Measurements from ENCODE around the gene KDM6A. TPM values are rescaled to one million over a fixed set of nuclear protein-coding genes. Genes with fewer than 3 reads are reported as not detected.
"Not testable (repeated sequence)": the region's sequence is repeated elsewhere in the genome, so short reads cannot be mapped to it uniquely, and the experiment has no call there.

KDM6A gene
- total RNA-seq, 1 donor from 2014 or later: 38.4 TPM

DNA sequence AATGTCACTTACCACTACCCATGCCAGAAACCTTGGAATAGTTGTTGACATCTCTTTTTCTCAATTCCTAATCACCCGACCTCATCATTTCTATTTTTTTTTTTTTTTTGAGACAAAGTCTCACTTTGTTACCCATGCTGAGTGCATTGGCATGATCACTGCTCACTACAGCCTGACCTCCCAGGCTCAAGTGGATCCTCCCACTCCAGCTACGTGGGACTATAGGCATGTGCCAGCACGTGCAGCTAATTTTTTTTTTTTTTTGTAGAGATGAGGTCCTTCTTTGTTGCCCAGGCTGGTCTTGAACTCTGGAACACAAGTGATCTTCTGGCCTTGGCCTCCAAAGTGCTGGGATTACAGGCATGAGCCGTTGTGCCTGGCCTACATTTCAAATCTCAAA lies 12.0 kb downstream of the KDM6A start:
- Mint-ChIP-seq H3K4me1 (ENCODE audit: unreplicated experiment) (no peaks in the 10 kb centered on the region), H3K27me3 (ENCODE audit: unreplicated experiment) (no peaks in the 10 kb centered on the region), H3K9me3 (ENCODE audit: unreplicated experiment) (no peaks in the 10 kb centered on the region), H3K36me3 (ENCODE audit: low read depth, unreplicated experiment) (no peaks in the 10 kb centered on the region), H3K4me3 (ENCODE audit: unreplicated experiment) (no peak overlapping the region), H3K27ac (ENCODE audit: unreplicated experiment) (no peak overlapping the region)
- TF ChIP-seq, protein P1, sequence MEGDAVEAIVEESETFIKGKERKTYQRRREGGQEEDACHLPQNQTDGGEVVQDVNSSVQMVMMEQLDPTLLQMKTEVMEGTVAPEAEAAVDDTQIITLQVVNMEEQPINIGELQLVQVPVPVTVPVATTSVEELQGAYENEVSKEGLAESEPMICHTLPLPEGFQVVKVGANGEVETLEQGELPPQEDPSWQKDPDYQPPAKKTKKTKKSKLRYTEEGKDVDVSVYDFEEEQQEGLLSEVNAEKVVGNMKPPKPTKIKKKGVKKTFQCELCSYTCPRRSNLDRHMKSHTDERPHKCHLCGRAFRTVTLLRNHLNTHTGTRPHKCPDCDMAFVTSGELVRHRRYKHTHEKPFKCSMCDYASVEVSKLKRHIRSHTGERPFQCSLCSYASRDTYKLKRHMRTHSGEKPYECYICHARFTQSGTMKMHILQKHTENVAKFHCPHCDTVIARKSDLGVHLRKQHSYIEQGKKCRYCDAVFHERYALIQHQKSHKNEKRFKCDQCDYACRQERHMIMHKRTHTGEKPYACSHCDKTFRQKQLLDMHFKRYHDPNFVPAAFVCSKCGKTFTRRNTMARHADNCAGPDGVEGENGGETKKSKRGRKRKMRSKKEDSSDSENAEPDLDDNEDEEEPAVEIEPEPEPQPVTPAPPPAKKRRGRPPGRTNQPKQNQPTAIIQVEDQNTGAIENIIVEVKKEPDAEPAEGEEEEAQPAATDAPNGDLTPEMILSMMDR (IDR thresholded peaks at IDR 0.05; ENCODE audit: unreplicated experiment): no peak
- DNase-seq (ENCODE audit: low spot score): no peak

DNA sequence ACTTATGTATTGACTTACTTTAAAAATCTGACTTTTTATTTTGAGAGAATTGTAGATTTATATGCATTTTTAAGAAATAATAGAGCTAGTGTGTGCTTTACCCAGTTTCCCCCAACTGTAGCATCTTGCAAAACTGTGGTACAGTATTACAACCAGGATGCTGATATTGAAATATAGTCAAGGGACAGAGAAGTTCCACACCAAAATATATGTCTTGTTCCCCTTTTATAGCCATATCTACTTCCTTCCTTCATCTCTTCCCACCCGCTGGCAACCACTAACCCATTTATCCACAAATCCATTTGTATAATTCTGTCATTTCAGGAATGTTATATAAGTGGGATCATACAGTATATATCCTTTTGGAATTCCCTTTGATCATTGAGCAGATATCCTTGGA lies 16.8 kb downstream of the KDM6A start:
- Mint-ChIP-seq H3K27me3 (ENCODE audit: unreplicated experiment) (no peaks in the 10 kb centered on the region), H3K4me1 (ENCODE audit: unreplicated experiment) (peaks cover 7% of the 10 kb centered on the region), H3K4me3 (ENCODE audit: unreplicated experiment) (no peak overlapping the region), H3K36me3 (ENCODE audit: low read depth, unreplicated experiment) (no peaks in the 10 kb centered on the region), H3K9me3 (ENCODE audit: unreplicated experiment) (no peaks in the 10 kb centered on the region), H3K27ac (ENCODE audit: unreplicated experiment) (no peak overlapping the region)
- no peak for DNase-seq (ENCODE audit: low spot score)
- TF ChIP-seq, protein P1 (IDR thresholded peaks at IDR 0.05; ENCODE audit: unreplicated experiment): no peak

DNA sequence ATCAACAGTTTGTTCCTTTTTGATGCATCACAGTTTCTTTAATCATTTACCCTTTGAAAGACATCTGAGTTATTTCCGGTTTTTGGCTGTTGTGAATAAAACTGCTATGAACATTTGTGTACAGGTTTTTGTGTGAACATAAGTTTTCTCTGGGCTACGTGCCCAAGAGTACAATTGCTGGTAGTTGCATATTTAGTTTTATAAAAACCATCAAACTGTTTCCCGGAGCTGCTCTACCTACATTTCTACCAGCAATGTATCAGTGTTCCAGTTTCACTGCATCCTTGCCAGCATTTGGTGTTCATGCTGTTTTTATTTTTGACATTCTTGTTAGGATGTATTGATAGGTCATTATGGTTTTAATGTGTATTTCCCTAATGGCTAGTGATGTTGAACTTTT lies 17.3 kb downstream of the KDM6A start:
- TF ChIP-seq, protein P1 (IDR thresholded peaks at IDR 0.05; ENCODE audit: unreplicated experiment): no peak

DNA sequence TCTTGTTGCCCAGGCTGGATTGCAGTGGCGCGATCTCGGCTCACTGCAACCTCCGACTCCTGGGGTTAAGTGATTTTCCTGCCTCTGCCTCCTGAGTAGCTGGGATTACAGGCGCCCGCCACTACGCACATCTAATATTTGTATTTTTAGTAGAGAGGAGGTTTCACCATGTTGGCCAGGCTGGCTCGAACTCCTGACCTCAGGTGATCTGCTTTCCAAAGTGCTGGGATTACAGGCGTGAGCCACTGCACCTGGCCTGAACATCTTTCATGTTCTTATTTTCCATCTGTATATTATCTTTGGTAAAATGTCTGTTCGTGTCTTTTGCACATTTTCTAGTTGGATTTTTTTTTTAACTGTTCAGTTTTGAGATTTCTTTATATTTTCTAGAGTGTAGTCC lies 17.7 kb downstream of the KDM6A start:
- not testable (repeated sequence) for H3K36me3 Mint-ChIP-seq (ENCODE audit: low read depth, unreplicated experiment); DNase-seq (ENCODE audit: low spot score); H3K9me3 Mint-ChIP-seq (ENCODE audit: unreplicated experiment); H3K4me1 Mint-ChIP-seq (ENCODE audit: unreplicated experiment); H3K4me3 Mint-ChIP-seq (ENCODE audit: unreplicated experiment); H3K27ac Mint-ChIP-seq (ENCODE audit: unreplicated experiment); H3K27me3 Mint-ChIP-seq (ENCODE audit: unreplicated experiment)

More for the DNA sequence above, 17.3 kb downstream of the KDM6A start:
- no peak for DNase-seq (ENCODE audit: low spot score)
- Mint-ChIP-seq H3K27me3 (ENCODE audit: unreplicated experiment) (no peaks in the 10 kb centered on the region), H3K4me1 (ENCODE audit: unreplicated experiment) (peaks cover 7% of the 10 kb centered on the region), H3K27ac (ENCODE audit: unreplicated experiment) (no peak overlapping the region), H3K36me3 (ENCODE audit: low read depth, unreplicated experiment) (no peaks in the 10 kb centered on the region), H3K9me3 (ENCODE audit: unreplicated experiment) (no peaks in the 10 kb centered on the region), H3K4me3 (ENCODE audit: unreplicated experiment) (no peak overlapping the region)

DNA sequence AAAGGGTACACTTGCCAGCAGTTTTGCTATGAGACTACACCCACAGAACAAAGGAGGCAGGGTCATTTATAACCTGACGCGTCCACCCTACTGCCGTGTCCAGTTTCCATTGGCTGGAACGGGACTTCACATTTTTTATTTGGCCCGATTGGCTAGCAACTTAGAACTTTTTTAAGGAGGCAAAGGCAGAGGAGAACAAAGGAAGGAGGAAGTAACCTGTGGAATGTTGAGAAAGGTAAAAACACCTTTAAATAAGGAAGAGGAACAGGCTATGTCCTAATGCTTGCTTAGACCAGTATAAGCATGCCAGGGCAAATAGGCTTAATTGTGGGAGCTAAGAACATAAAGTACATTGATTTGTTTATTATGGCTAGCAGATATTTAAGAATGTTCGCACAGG lies 18.7 kb downstream of the KDM6A start:
- no peak overlapping the region for H3K4me3 Mint-ChIP-seq (ENCODE audit: unreplicated experiment)
- TF ChIP-seq, protein P1 (IDR thresholded peaks at IDR 0.05; ENCODE audit: unreplicated experiment): no peak
- H3K4me1 Mint-ChIP-seq (ENCODE audit: unreplicated experiment): peaks cover 7% of the 10 kb centered on the region
- H3K36me3 Mint-ChIP-seq (ENCODE audit: low read depth, unreplicated experiment): no peaks in the 10 kb centered on the region
- H3K9me3 Mint-ChIP-seq (ENCODE audit: unreplicated experiment): no peaks in the 10 kb centered on the region
- H3K27ac Mint-ChIP-seq (ENCODE audit: unreplicated experiment): no peak overlapping the region
- no peak for DNase-seq (ENCODE audit: low spot score)
- no peaks in the 10 kb centered on the region for H3K27me3 Mint-ChIP-seq (ENCODE audit: unreplicated experiment)

DNA sequence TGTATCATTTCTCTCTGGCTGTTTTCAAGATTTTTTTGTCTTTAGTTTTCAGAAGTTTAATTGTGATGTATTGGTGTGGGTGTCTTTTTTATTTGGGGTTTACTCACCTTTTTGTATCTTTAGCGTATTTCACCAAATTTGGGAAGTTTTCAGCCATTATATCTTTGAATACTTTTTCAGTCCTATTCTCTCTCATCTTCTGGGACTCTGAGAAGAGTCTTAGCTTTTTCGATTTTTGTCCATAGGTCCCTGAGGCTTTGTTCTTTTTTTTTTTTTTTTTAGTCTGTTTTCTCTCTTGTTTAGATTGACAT lies 23.8 kb downstream of the KDM6A start:
- peaks cover 12% of the 10 kb centered on the region for H3K4me1 Mint-ChIP-seq (ENCODE audit: unreplicated experiment)
- H3K27ac Mint-ChIP-seq (ENCODE audit: unreplicated experiment): no peak overlapping the region
- TF ChIP-seq, protein P1 (IDR thresholded peaks at IDR 0.05; ENCODE audit: unreplicated experiment): no peak
- H3K36me3 Mint-ChIP-seq (ENCODE audit: low read depth, unreplicated experiment): no peaks in the 10 kb centered on the region
- DNase-seq (ENCODE audit: low spot score): no peak
- no peak overlapping the region for H3K4me3 Mint-ChIP-seq (ENCODE audit: unreplicated experiment)
- no peaks in the 10 kb centered on the region for H3K9me3 Mint-ChIP-seq (ENCODE audit: unreplicated experiment)
- no peaks in the 10 kb centered on the region for H3K27me3 Mint-ChIP-seq (ENCODE audit: unreplicated experiment)

Measured in endothelial cell (in vitro differentiated cells).